ENCODE data around the gene SAC3D1. TPM values are rescaled to one million over a fixed set of nuclear protein-coding genes. Genes with fewer than 3 reads are reported as not detected.

The SAC3D1 gene
- polyA plus RNA-seq, 1 experiment: 4.5 TPM

DNA sequence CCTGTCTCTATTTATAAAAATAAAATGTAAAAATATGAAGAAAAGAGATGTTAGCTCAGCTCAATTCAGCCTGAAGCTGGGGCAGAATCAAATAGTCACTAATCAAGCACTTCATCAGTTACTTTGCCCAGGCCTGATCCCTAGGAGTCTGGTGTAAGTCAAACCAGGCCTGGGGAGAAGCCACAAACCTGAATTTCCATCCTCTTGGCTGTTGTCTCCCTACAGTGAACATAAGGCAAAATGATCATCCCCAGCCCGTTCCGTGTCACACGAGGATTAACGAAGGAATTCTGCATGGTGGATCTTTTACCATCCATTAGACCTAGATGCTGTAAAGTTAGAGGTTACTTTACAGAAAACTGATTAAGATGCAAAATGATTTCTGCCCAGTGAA is 23.8 kb downstream of the SAC3D1 start:
- ChIA-PET CTCF (interaction anchor here (0.6 kb wide), 1 partner anchor 30 kb away, joined by 4 read pairs; no protein-coding TSS in a partner anchor), POLR2A (no interaction called here)
- no peaks in the 10 kb centered on the region; the same call in 1 of the 2 replicates for H3K9me3 ChIP-seq (ENCODE audit: control insufficient read depth, insufficient read depth, low read length)
- no peak overlapping the region for H3K4me3 ChIP-seq (ENCODE audit: low read depth, low read length)
- peaks cover 2% of the 10 kb centered on the region for H3K27me3 ChIP-seq (ENCODE audit: control insufficient read depth, insufficient read depth, low read length)
- H3K27ac ChIP-seq (ENCODE audit: low read depth, low read length): no peak overlapping the region
- TF ChIP-seq, protein P1, sequence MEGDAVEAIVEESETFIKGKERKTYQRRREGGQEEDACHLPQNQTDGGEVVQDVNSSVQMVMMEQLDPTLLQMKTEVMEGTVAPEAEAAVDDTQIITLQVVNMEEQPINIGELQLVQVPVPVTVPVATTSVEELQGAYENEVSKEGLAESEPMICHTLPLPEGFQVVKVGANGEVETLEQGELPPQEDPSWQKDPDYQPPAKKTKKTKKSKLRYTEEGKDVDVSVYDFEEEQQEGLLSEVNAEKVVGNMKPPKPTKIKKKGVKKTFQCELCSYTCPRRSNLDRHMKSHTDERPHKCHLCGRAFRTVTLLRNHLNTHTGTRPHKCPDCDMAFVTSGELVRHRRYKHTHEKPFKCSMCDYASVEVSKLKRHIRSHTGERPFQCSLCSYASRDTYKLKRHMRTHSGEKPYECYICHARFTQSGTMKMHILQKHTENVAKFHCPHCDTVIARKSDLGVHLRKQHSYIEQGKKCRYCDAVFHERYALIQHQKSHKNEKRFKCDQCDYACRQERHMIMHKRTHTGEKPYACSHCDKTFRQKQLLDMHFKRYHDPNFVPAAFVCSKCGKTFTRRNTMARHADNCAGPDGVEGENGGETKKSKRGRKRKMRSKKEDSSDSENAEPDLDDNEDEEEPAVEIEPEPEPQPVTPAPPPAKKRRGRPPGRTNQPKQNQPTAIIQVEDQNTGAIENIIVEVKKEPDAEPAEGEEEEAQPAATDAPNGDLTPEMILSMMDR (IDR thresholded peaks at IDR 0.05; ENCODE audit: low read depth, low read length): no peak
- no peak for DNase-seq (ENCODE audit: low read depth, low spot score)

DNA sequence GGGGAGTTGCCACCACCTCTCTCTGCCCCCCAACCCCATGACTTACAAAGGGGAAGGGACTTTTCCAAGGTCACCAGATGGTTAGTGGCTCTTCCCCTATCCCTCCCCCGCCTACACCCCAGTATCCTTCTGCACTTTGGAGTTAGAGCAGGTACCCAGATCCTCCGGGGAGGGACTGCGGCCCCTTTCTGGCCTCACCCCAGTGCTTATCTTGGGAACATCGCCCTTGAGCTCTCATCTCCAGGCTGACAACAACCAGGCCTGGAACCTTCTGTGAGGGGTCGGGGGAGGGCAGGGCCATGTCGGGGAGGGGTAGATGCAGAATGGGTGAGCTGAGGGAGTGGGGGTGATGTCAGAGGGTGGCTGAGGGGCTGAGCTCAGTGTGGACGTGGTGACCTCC is 24.8 kb downstream of the SAC3D1 start:
- TF ChIP-seq, protein P1 (IDR thresholded peaks at IDR 0.05; ENCODE audit: low read depth, low read length): no peak
- H3K27ac ChIP-seq (ENCODE audit: low read depth, low read length): no peak overlapping the region
- POLR2A ChIA-PET: no interaction called here
- DNase-seq (ENCODE audit: low read depth, low spot score): no peak
- no peaks in the 10 kb centered on the region; the same call in 1 of the 2 replicates for H3K9me3 ChIP-seq (ENCODE audit: control insufficient read depth, insufficient read depth, low read length)
- no peaks in the 10 kb centered on the region for H3K27me3 ChIP-seq (ENCODE audit: control insufficient read depth, insufficient read depth, low read length)
- CTCF ChIA-PET: no interaction called here
- no peak overlapping the region for H3K4me3 ChIP-seq (ENCODE audit: low read depth, low read length)

DNA sequence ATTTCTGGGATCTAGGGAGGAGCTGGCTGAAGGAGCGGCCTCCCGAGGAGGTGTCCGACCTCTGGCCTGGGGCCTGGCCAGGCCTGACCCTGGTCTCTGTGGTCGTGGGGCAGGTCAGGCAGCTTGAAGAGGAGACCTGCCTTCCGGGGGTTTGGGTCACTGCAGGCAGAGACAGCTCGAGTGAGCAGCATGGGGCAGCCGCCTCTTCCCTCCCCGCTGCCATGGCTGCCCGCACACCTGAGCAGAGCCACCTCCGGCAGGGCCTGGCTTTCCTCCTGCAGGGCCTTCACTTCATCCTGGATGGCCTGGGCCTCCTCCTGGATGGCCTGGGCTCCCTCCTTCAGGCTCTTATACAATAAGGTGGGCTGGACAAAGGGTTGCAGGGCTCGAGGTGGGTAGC is 25.3 kb downstream of the SAC3D1 start:
- Histone ChIP-seq H3K4me3 (ENCODE audit: low read depth, low read length) (no peak overlapping the region), H3K27me3 (ENCODE audit: control insufficient read depth, insufficient read depth, low read length) (no peaks in the 10 kb centered on the region), H3K27ac (ENCODE audit: low read depth, low read length) (no peak overlapping the region), H3K9me3 (ENCODE audit: control insufficient read depth, insufficient read depth, low read length) (no peaks in the 10 kb centered on the region; the same call in 1 of the 2 replicates)
- DNase-seq (ENCODE audit: low read depth, low spot score): no peak
- ChIA-PET POLR2A (no interaction called here), CTCF (no interaction called here)
- TF ChIP-seq, protein P1 (IDR thresholded peaks at IDR 0.05; ENCODE audit: low read depth, low read length): no peak

DNA sequence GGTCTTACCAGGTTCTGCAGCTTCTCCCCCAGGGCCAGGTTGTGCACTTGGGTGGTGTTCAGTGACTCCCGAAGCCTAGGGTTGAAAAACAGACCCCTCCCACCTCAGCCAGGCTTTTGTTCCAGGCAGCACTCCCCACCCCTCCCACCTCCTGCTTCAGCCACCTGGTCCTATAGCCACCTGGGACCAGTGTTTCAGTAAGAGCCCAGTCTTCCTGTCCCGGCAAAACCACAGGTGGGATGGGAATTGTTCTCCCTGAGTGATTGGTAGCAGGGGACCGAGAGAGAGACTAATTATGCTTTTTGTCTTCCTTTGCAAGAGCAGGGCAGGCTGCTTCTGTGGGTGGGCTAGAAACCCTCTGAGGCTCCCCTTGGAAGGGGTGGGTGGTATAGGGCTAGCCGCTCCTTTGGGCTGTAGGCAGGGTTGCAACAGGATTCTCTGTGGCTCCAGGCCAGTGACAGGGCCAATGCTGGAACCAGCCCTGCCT is 25.8 kb downstream of the SAC3D1 start:
- TF ChIP-seq, protein P1 (IDR thresholded peaks at IDR 0.05; ENCODE audit: low read depth, low read length): no peak
- H3K27me3 ChIP-seq (ENCODE audit: control insufficient read depth, insufficient read depth, low read length): no peaks in the 10 kb centered on the region

DNA sequence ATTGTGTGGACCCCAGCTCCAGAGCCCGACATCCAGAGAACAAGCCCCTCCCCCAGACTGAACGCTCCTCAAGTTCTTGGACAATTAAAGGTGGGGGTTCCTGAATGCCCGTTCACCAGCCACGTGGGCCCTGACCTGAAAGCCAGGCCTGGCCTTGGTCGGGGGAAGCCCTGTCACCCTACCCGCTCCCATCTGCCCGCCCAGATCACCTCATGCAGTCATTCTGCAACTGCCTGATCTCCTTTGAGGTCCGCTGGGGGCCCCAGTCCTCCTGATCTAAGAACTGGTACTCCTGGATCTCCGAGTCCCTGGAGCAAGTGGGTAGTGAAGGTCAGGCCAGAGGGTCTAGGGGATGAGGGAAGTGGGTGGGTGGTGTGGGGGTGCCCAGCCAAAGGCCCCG is 26.4 kb downstream of the SAC3D1 start:
- TF ChIP-seq, protein P1 (IDR thresholded peaks at IDR 0.05; ENCODE audit: low read depth, low read length): no peak
- Histone ChIP-seq H3K4me3 (ENCODE audit: low read depth, low read length) (no peak overlapping the region), H3K9me3 (ENCODE audit: control insufficient read depth, insufficient read depth, low read length) (no peaks in the 10 kb centered on the region; the same call in 1 of the 2 replicates), H3K27ac (ENCODE audit: low read depth, low read length) (no peak overlapping the region), H3K27me3 (ENCODE audit: control insufficient read depth, insufficient read depth, low read length) (no peaks in the 10 kb centered on the region)
- no peak for DNase-seq (ENCODE audit: low read depth, low spot score)
- ChIA-PET POLR2A (no interaction called here), CTCF (no interaction called here)

More for the DNA sequence above, 25.8 kb downstream of the SAC3D1 start:
- no peak for DNase-seq (ENCODE audit: low read depth, low spot score)
- Histone ChIP-seq H3K9me3 (ENCODE audit: control insufficient read depth, insufficient read depth, low read length) (no peaks in the 10 kb centered on the region; the same call in 1 of the 2 replicates), H3K4me3 (ENCODE audit: low read depth, low read length) (no peak overlapping the region), H3K27ac (ENCODE audit: low read depth, low read length) (no peak overlapping the region)
- ChIA-PET CTCF (no interaction called here), POLR2A (no interaction called here)

Data from AG04450 (cell line).